GM23338 (cell line): ENCODE data around the gene SOSTDC1. TPM values are rescaled to one million over a fixed set of nuclear protein-coding genes. Genes with fewer than 3 reads are reported as not detected.

ENCODE experiments used
- ATAC-seq: fragments of 200-7000 bp; cut with Tn5 transposase; 3 replicates; pipeline ENCODE4 v1.9.1; 2020
- DNase-seq: peaks from one replicate; pipeline ENCODE4 v3.0.0-alpha.2; 2015; ENCODE audit warnings: low spot score
- H2AFZ ChIP-seq: fragments of 200-600 bp; sonication (generic); 2 replicates; pipeline ENCODE4 v1.8.0; 2016; ENCODE audit warnings: antibody characterized with exemption, mild to moderate bottlenecking, moderate library complexity
- H3F3A ChIP-seq: fragments of 200-600 bp; sonication (generic); replicated peaks from 2 replicates; pipeline ENCODE4 v1.8.0; 2017; ENCODE audit warnings: antibody characterized with exemption, mixed run types, low read depth
- H3K27ac ChIP-seq: fragments of 200-600 bp; sonication (generic); 2 replicates; pipeline ENCODE4 v1.6.1; 2016; ENCODE audit warnings: low read depth
- H3K27me3 ChIP-seq: fragments of 200-600 bp; sonication (generic); 2 replicates; pipeline ENCODE4 v1.8.0; 2016; ENCODE audit warnings: mild to moderate bottlenecking, mixed run types, moderate library complexity; ENCODE audit not compliant: insufficient read depth
- H3K36me3 ChIP-seq: fragments of 200-600 bp; sonication (generic); 2 replicates; pipeline ENCODE4 v1.8.0; 2016; ENCODE audit warnings: mild to moderate bottlenecking; ENCODE audit not compliant: insufficient read depth
- H3K4me1 ChIP-seq: fragments of 200-600 bp; sonication (generic); 2 replicates; pipeline ENCODE4 v1.8.0; 2016; ENCODE audit warnings: mild to moderate bottlenecking, moderate library complexity; ENCODE audit not compliant: insufficient read depth
- H3K4me2 ChIP-seq: fragments of 200-600 bp; sonication (generic); 2 replicates; pipeline ENCODE4 v1.7.1; 2017; ENCODE audit warnings: mixed run types
- H3K4me3 ChIP-seq: fragments of 200-600 bp; sonication (generic); 2 replicates; pipeline ENCODE4 v1.6.1; 2016; ENCODE audit warnings: mixed run types
- H3K79me2 ChIP-seq: fragments of 200-600 bp; sonication (generic); replicated peaks from 2 replicates; pipeline ENCODE4 v1.8.0; 2017; ENCODE audit warnings: mild to moderate bottlenecking; ENCODE audit not compliant: insufficient read depth
- H3K9me2 ChIP-seq: fragments of 200-600 bp; sonication (generic); 2 replicates; pipeline ENCODE4 v1.8.0; 2017; ENCODE audit not compliant: insufficient read depth
- H4K20me1 ChIP-seq: fragments of 200-600 bp; sonication (generic); replicated peaks from 2 replicates; pipeline ENCODE4 v1.8.0; 2017; ENCODE audit warnings: mild to moderate bottlenecking; ENCODE audit not compliant: insufficient read depth
- H3K27ac Mint-ChIP-seq: 2 replicates; pipeline ENCODE4 v1.8.0; 2020; ENCODE audit warnings: inconsistent platforms, mild to moderate bottlenecking, moderate library complexity, mixed read lengths
- H3K27me3 Mint-ChIP-seq: 3 replicates; pipeline ENCODE4 v1.8.0; 2022; ENCODE audit warnings: low read depth, mild to moderate bottlenecking, moderate library complexity, mixed read lengths, inconsistent platforms; ENCODE audit not compliant: insufficient read depth, poor library complexity
- H3K36me3 Mint-ChIP-seq: 3 replicates; pipeline ENCODE4 v1.8.0; 2021; ENCODE audit warnings: low read depth, mild to moderate bottlenecking, inconsistent platforms, moderate library complexity, mixed read lengths
- H3K4me1 Mint-ChIP-seq: 3 replicates; pipeline ENCODE4 v1.8.0; 2020; ENCODE audit warnings: mild to moderate bottlenecking, inconsistent platforms, mixed read lengths
- H3K4me3 Mint-ChIP-seq: 3 replicates; pipeline ENCODE4 v1.8.0; 2021; ENCODE audit warnings: moderate library complexity, mild to moderate bottlenecking, inconsistent platforms, mixed read lengths
- H3K9me3 Mint-ChIP-seq: 3 replicates; pipeline ENCODE4 v1.8.0; 2020; ENCODE audit warnings: moderate library complexity, mild to moderate bottlenecking, inconsistent platforms, mixed read lengths
- CREB1 ChIP-seq: fragments of 250-450 bp; sonication (Bioruptor Pico); IDR thresholded peaks from 2 replicates; pipeline ENCODE4 v1.5.0; 2020; ENCODE audit warnings: low read depth, mild to moderate bottlenecking, moderate library complexity
- EZH2 ChIP-seq: fragments of 200-600 bp; sonication (generic); IDR thresholded peaks from one replicate; pipeline ENCODE4 v1.8.0; 2017; ENCODE audit warnings: antibody characterized with exemption, mild to moderate bottlenecking, low read depth; ENCODE audit not compliant: unreplicated experiment
- EZH2phosphoT487 ChIP-seq: fragments of 200-600 bp; sonication (generic); IDR thresholded peaks from one replicate; pipeline ENCODE4 v1.8.1; 2018; ENCODE audit warnings: antibody characterized with exemption; ENCODE audit not compliant: unreplicated experiment
- POLR2AphosphoS5 ChIP-seq: IDR thresholded peaks from 2 replicates; pipeline ENCODE4 v1.6.1; 2016; ENCODE audit warnings: antibody characterized with exemption, low read depth
- ZNF114 ChIP-seq: fragments of 250-450 bp; sonication (Bioruptor Pico); IDR thresholded peaks from 2 replicates; pipeline ENCODE4 v1.5.0; 2020; ENCODE audit warnings: mild to moderate bottlenecking, moderate library complexity
- ZNF331 ChIP-seq: fragments of 250-450 bp; sonication (Bioruptor Pico); IDR thresholded peaks from 2 replicates; pipeline ENCODE4 v1.5.0; 2020; ENCODE audit warnings: low read depth, mild to moderate bottlenecking, moderate library complexity
- polyA plus RNA-seq: library from polyadenylated mRNA; unstranded; fragments of >200 nt; fragmentation: Nextera tagmentation; extraction: Ambion mirVana; gene quantifications from 2 replicates; pipeline ENCODE4 v1.2.1, GENCODE V29; 2016
- total RNA-seq: library from RNA; depleted of rRNA; stranded (reverse); fragments of >200 nt; shearing (Covaris generic); gene quantifications from 2 replicates; pipeline ENCODE4 v1.2.3, GENCODE V29; 2014
- TF ChIP-seq, protein P1 (sequence below), 2 experiments: fragments of 200-600 bp in 1 of 2; sonication (generic) in 1 of 2; conservative IDR thresholded peaks; 2 replicates each; pipeline versions ENCODE4 v1.5.1 to v1.6.1; 2016 to 2017; ENCODE audit warnings: antibody characterized with exemption in 2 of 2, low read depth in 2 of 2, mild to moderate bottlenecking in 2 of 2, moderate library complexity in 1 of 2

SOSTDC1 gene
- total and polyA plus RNA-seq, 2 experiments from 2014 or later = 0.76 to 1.0 TPM

DNA sequence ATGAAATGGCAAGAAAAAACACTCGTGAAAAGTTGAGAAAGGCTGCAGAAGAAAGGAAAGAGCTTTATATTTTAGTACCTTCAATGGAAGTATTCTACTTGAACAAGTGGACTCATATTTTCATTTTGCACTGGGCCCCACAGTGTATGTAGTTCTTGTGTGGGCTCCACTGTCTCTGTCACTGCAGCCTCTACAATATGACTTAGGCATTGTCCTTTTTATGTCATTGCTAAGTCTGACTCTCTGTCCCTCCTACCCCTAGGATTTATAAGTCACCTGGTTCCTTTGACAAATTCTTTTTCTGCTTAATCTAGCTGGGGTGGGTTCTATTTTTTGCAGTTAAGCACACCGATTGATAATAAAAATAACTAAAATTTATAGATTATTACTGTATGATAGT lies 27.7 kb upstream of the SOSTDC1 start (continued):
- TF ChIP-seq EZH2phosphoT487 (no peak), POLR2AphosphoS5 (no peak), ZNF114 (CRISPR knock-in tag) (no peak)

DNA sequence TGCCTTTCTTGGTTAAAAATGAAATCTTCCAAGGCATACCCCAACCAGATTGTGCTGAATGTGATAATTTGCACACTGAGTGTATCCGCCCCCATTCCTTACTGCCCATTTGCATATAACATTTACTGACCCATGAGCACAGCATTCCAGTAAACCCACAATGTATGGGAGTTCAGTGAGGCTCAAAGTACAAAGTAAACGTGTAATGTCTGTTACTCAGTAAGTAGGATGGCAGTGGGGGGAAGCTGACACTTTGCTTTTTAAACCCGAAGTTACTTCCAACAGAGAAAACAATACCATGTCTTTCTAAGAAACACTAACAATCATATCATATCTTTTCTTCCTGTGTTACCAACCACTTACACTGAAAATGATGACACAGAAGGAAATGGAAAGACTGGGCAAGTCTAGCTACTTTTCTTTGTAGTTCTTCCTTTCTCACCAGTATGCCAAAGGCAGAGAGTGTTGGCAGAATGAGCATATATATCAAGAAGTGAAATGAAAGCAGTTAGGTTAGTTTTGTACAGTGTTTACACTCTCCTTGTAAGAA lies 27.1 kb upstream of the SOSTDC1 start:
- Histone ChIP-seq H3F3A (no peaks in the 10 kb centered on the region), H3K9me2 (no peaks in the 10 kb centered on the region), H3K4me1 (no peaks in the 10 kb centered on the region), H3K27me3 (no peaks in the 10 kb centered on the region), H3K4me3 (no peak overlapping the region), H3K4me2 (no peak overlapping the region), H3K36me3 (no peaks in the 10 kb centered on the region), H3K79me2 (no peaks in the 10 kb centered on the region), H4K20me1 (no peaks in the 10 kb centered on the region), H2AFZ (no peak overlapping the region), H3K27ac (no peak overlapping the region)
- Mint-ChIP-seq H3K4me3 (no peak overlapping the region), H3K9me3 (no peaks in the 10 kb centered on the region), H3K36me3 (no peaks in the 10 kb centered on the region), H3K4me1 (no peaks in the 10 kb centered on the region), H3K27ac (no peak overlapping the region), H3K27me3 (no peaks in the 10 kb centered on the region)
- no peak for TF ChIP-seq EZH2
- TF ChIP-seq, protein P1, sequence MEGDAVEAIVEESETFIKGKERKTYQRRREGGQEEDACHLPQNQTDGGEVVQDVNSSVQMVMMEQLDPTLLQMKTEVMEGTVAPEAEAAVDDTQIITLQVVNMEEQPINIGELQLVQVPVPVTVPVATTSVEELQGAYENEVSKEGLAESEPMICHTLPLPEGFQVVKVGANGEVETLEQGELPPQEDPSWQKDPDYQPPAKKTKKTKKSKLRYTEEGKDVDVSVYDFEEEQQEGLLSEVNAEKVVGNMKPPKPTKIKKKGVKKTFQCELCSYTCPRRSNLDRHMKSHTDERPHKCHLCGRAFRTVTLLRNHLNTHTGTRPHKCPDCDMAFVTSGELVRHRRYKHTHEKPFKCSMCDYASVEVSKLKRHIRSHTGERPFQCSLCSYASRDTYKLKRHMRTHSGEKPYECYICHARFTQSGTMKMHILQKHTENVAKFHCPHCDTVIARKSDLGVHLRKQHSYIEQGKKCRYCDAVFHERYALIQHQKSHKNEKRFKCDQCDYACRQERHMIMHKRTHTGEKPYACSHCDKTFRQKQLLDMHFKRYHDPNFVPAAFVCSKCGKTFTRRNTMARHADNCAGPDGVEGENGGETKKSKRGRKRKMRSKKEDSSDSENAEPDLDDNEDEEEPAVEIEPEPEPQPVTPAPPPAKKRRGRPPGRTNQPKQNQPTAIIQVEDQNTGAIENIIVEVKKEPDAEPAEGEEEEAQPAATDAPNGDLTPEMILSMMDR (conservative IDR thresholded peaks at IDR 0.05; ENCODE audit: low read depth in 2 of 2) = no peak
- ATAC-seq = no peak
- no peak for DNase-seq

DNA sequence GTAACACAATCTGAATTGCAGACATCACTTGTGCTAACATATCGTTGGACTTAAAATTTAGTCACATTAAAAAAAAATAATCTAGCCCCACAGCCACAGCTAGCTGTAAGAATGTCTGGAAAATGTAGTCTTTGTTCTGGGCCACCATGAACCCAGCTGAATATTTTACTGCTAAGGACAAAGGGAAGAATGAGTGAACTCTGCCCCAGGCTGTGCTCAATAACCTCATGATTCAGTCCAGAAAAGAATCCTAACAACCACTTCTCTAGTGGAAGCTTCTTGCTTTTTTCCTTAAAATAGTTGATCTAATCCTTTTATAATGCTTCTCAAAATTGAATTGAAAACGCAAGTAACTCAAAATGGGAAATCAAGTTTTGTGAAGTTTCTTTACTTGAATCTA lies 25.6 kb upstream of the SOSTDC1 start:
- H2AFZ ChIP-seq = no peak overlapping the region

More for the DNA sequence above, 25.6 kb upstream of the SOSTDC1 start:
- Histone ChIP-seq H3F3A (no peaks in the 10 kb centered on the region), H3K4me1 (no peaks in the 10 kb centered on the region), H3K9me2 (no peaks in the 10 kb centered on the region), H3K27me3 (no peaks in the 10 kb centered on the region), H3K4me2 (no peak overlapping the region), H4K20me1 (no peaks in the 10 kb centered on the region), H3K36me3 (no peaks in the 10 kb centered on the region), H3K27ac (no peak overlapping the region), H3K4me3 (no peak overlapping the region), H3K79me2 (no peaks in the 10 kb centered on the region)
- H3K4me1 Mint-ChIP-seq = no peaks in the 10 kb centered on the region
- H3K27me3 Mint-ChIP-seq = no peaks in the 10 kb centered on the region
- ATAC-seq (no peak), DNase-seq (no peak)
- no peaks in the 10 kb centered on the region for H3K9me3 Mint-ChIP-seq
- no peaks in the 10 kb centered on the region for H3K36me3 Mint-ChIP-seq
- TF ChIP-seq ZNF114 (CRISPR knock-in tag) (no peak), ZNF331 (no peak), CREB1 (CRISPR knock-in tag) (no peak)
- H3K4me3 Mint-ChIP-seq = no peak overlapping the region
- H3K27ac Mint-ChIP-seq = no peak overlapping the region
